H1 (cell line): ENCODE data around the gene OGFOD2. TPM values are rescaled to one million over a fixed set of nuclear protein-coding genes. Genes with fewer than 3 reads are reported as not detected.

Experiments used
- CTCF ChIA-PET: fragments of 300-600 bp; sonication (Branson Sonifier 250); formaldehyde crosslinking; loops from one replicate; lab custom pipeline; 2021; ENCODE audit not compliant: partially characterized antibody; lab: Charles Lee
- POLR2A ChIA-PET: fragments of 300-600 bp; sonication (Branson Sonifier 250); formaldehyde crosslinking; loops from one replicate; lab custom pipeline; 2021; ENCODE audit warnings: inconsistent platforms; ENCODE audit not compliant: partially characterized antibody; lab: Charles Lee
- DNase-seq, 2 experiments: peaks; one replicate each; pipeline versions ENCODE4 v3.0.0 to v3.0.0-alpha.2; 2010 to 2022; ENCODE audit warnings: low spot score in 2 of 2, low read depth in 1 of 2, mixed read lengths in 1 of 2
- FAIRE-seq: peaks from 2 replicates; lab custom pipeline; 2011; peaks lifted over from hg19 to GRCh38; lab: Jason Lieb, UNC
- H2AFZ ChIP-seq: 2 replicates; pipeline ENCODE4 v1.8.1; 2012; ENCODE audit warnings: low read length, inconsistent platforms
- H2AK5ac ChIP-seq: 2 replicates; pipeline ENCODE4 v1.6.1; 2013; ENCODE audit warnings: low read depth, low read length
- H2BK120ac ChIP-seq: replicated peaks from 2 replicates; pipeline ENCODE3; 2013; ENCODE audit warnings: low read depth, low read length, inconsistent platforms
- H2BK12ac ChIP-seq: 2 replicates; pipeline ENCODE4 v1.6.1; 2013; ENCODE audit warnings: low read depth, low read length
- H2BK15ac ChIP-seq: 2 replicates; pipeline ENCODE4 v1.6.1; 2013; ENCODE audit warnings: low read length
- H2BK20ac ChIP-seq: 2 replicates; pipeline ENCODE4 v1.6.1; 2013; ENCODE audit warnings: low read length
- H2BK5ac ChIP-seq: 2 replicates; pipeline ENCODE4 v1.6.1; 2013; ENCODE audit warnings: low read depth, low read length
- H3K14ac ChIP-seq: 2 replicates; pipeline ENCODE4 v1.6.1; 2013; ENCODE audit warnings: inconsistent platforms; ENCODE audit not compliant: insufficient read length
- H3K18ac ChIP-seq: 2 replicates; pipeline ENCODE4 v1.6.1; 2013; ENCODE audit warnings: low read length; ENCODE audit errors: extremely low read depth
- H3K23ac ChIP-seq: 2 replicates; pipeline ENCODE4 v1.6.1; 2013; ENCODE audit warnings: inconsistent platforms; ENCODE audit not compliant: insufficient read length
- H3K23me2 ChIP-seq: 2 replicates; pipeline ENCODE4 v1.6.1; 2013; ENCODE audit warnings: low read depth, low read length
- H3K27ac ChIP-seq: 2 replicates; pipeline ENCODE4 v1.6.1; 2011; ENCODE audit warnings: low read depth, low read length, inconsistent platforms
- H3K27me3 ChIP-seq, 4 experiments: replicated peaks in 1 of 4; 1 replicate in 1 of 4; 2 replicates in 3 of 4; pipeline versions ENCODE4 v1.6.1 to v1.8.1; 2011 to 2013; ENCODE audit warnings: low read length in 3 of 4, mild to moderate bottlenecking in 3 of 4, inconsistent platforms in 2 of 4, mixed read lengths in 2 of 4, moderate library complexity in 1 of 4; ENCODE audit not compliant: control insufficient read depth in 3 of 4, insufficient read depth in 3 of 4; ENCODE audit errors: extremely low read depth in 1 of 4
- H3K36me3 ChIP-seq, 4 experiments: 2 replicates each; pipeline versions ENCODE4 v1.6.1 to v1.8.1; 2011 to 2013; ENCODE audit warnings: mild to moderate bottlenecking in 4 of 4, low read length in 3 of 4, moderate library complexity in 2 of 4, control low read depth in 1 of 4, inconsistent platforms in 1 of 4; ENCODE audit not compliant: insufficient read depth in 4 of 4, control insufficient read depth in 2 of 4
- H3K4ac ChIP-seq: replicated peaks from 2 replicates; pipeline ENCODE3; 2013; ENCODE audit warnings: low read length, low read depth, mixed read lengths, inconsistent platforms; ENCODE audit not compliant: insufficient read length
- H3K4me1 ChIP-seq, 4 experiments: replicated peaks in 1 of 4; 1 replicate in 1 of 4; 2 replicates in 3 of 4; pipeline versions ENCODE4 v1.6.1 to v1.8.1; 2011 to 2013; ENCODE audit warnings: low read length in 3 of 4, inconsistent platforms in 2 of 4, mixed read lengths in 1 of 4; ENCODE audit not compliant: insufficient read depth in 4 of 4, control insufficient read depth in 3 of 4
- H3K4me2 ChIP-seq, 2 experiments: 2 replicates each; pipeline versions ENCODE4 v1.6.1 to v1.8.1; 2011 to 2013; ENCODE audit warnings: low read depth in 2 of 2, low read length in 2 of 2, control low read depth in 1 of 2, inconsistent platforms in 1 of 2, mild to moderate bottlenecking in 1 of 2; ENCODE audit not compliant: insufficient read depth in 1 of 2
- H3K4me3 ChIP-seq, 4 experiments: fragments of 200-600, 300-600 bp in 1 of 4; sonication (generic), shearing (Covaris generic), sonication (Bioruptor Twin) in 1 of 4; 2 replicates each; pipeline versions ENCODE4 v1.5.1 to v1.8.1; 2011 to 2016; ENCODE audit warnings: low read length in 4 of 4, low read depth in 3 of 4, control low read depth in 2 of 4, inconsistent platforms in 2 of 4, mild to moderate bottlenecking in 2 of 4, mixed read lengths in 1 of 4, moderate library complexity in 1 of 4; ENCODE audit not compliant: insufficient read depth in 2 of 4; ENCODE audit errors: extremely low read depth in 1 of 4
- H3K56ac ChIP-seq: replicated peaks from 2 replicates; pipeline ENCODE3; 2013; ENCODE audit warnings: low read depth, mild to moderate bottlenecking, mixed read lengths, low read length, inconsistent platforms; ENCODE audit not compliant: insufficient read length
- H3K79me1 ChIP-seq: 2 replicates; pipeline ENCODE4 v1.6.1; 2013; ENCODE audit warnings: low read depth, low read length, control low read depth
- H3K79me2 ChIP-seq, 2 experiments: 2 replicates each; pipeline versions ENCODE4 v1.6.1 to v1.8.1; 2012 to 2013; ENCODE audit warnings: low read length in 2 of 2, mild to moderate bottlenecking in 2 of 2, inconsistent platforms in 1 of 2; ENCODE audit not compliant: insufficient read depth in 2 of 2, control insufficient read depth in 1 of 2
- H3K9ac ChIP-seq, 4 experiments: replicated peaks in 1 of 4; 1 replicate in 1 of 4; 2 replicates in 3 of 4; pipeline versions ENCODE4 v1.6.1 to v1.8.1; 2011 to 2013; ENCODE audit warnings: low read depth in 3 of 4, low read length in 3 of 4, control low read depth in 2 of 4, mild to moderate bottlenecking in 2 of 4, moderate library complexity in 2 of 4, inconsistent platforms in 1 of 4; ENCODE audit errors: extremely low read depth in 1 of 4
- H3K9me3 ChIP-seq, 2 experiments: 2 replicates each; pipeline versions ENCODE4 v1.6.1 to v1.8.1; 2012 to 2013; ENCODE audit warnings: mild to moderate bottlenecking in 2 of 2, moderate library complexity in 2 of 2, control low read depth in 1 of 2, inconsistent platforms in 1 of 2, low read depth in 1 of 2, low read length in 1 of 2, mixed read lengths in 1 of 2; ENCODE audit not compliant: insufficient read depth in 2 of 2
- H4K20me1 ChIP-seq, 2 experiments: replicated peaks in 1 of 2; 2 replicates each; pipeline versions ENCODE3 to v1.8.1; 2011 to 2013; ENCODE audit warnings: inconsistent platforms in 2 of 2, low read length in 2 of 2, mild to moderate bottlenecking in 1 of 2; ENCODE audit not compliant: insufficient read depth in 2 of 2, control insufficient read depth in 1 of 2
- H4K5ac ChIP-seq: 2 replicates; pipeline ENCODE4 v1.6.1; 2013; ENCODE audit warnings: low read length, low read depth, mixed read lengths, inconsistent platforms; ENCODE audit not compliant: insufficient read length
- H4K8ac ChIP-seq: 2 replicates; pipeline ENCODE4 v1.8.0; 2013; ENCODE audit warnings: mild to moderate bottlenecking, moderate library complexity, low read length, inconsistent platforms; ENCODE audit not compliant: insufficient read depth; ENCODE audit errors: extremely low read depth
- H4K91ac ChIP-seq: replicated peaks from 2 replicates; pipeline ENCODE3; 2013; ENCODE audit warnings: low read length, mixed read lengths, inconsistent platforms; ENCODE audit not compliant: insufficient read length
- BRCA1 ChIP-seq: IDR thresholded peaks from 2 replicates; pipeline ENCODE4 v1.6.1; 2012; ENCODE audit warnings: low read depth, low read length, improper control_type of control experiment
- CREB1 ChIP-seq: IDR thresholded peaks from 2 replicates; pipeline ENCODE4 v1.6.1; 2012; ENCODE audit warnings: inconsistent platforms
- NANOG ChIP-seq: IDR thresholded peaks from 2 replicates; pipeline ENCODE4 v1.6.1; 2011; ENCODE audit warnings: low read length, low read depth, mild to moderate bottlenecking, inconsistent platforms; ENCODE audit not compliant: insufficient read depth, poor library complexity, severe bottlenecking
- PHF8 ChIP-seq: fragments of 200-600 bp; sonication (generic); conservative IDR thresholded peaks from 2 replicates; pipeline ENCODE4 v1.7.1; 2012; ENCODE audit warnings: low read depth, mild to moderate bottlenecking, inconsistent platforms, low read length, moderate library complexity
- SAP30 ChIP-seq: fragments of 300-600 bp; sonication (generic); IDR thresholded peaks from 2 replicates; pipeline ENCODE4 v1.7.1; 2012; ENCODE audit warnings: low read length, moderate library complexity, mild to moderate bottlenecking, inconsistent platforms; ENCODE audit not compliant: insufficient read depth, insufficient replicate concordance
- WGBS, 2 experiments: shearing (Covaris generic) in 1 of 2; methylation state at CpG; one replicate each; pipeline versions ENCODE4 v1.1.6 to v1.1.7; 2013 to 2015; ENCODE audit warnings: low lambda C conversion rate in 2 of 2, mixed read lengths in 2 of 2, inconsistent platforms in 1 of 2, low coverage in 1 of 2, missing lambda C conversion rate in 1 of 2; ENCODE audit not compliant: insufficient replicate concordance in 2 of 2, insufficient coverage in 1 of 2, insufficient read length in 1 of 2; ENCODE audit errors: extremely low coverage in 1 of 2, missing lambda C conversion rate in 1 of 2; 5-methylcytosine and 5-hydroxymethylcytosine counted together
- polyA plus RNA-seq, 7 experiments: library from polyadenylated mRNA; depleted of rRNA in 3 of 7; stranded (reverse) in 5 of 7; unstranded in 2 of 7; fragments of >200 nt in 5 of 7; fragments of 200-250 nt in 2 of 7; gene quantifications; 1 replicate in 5 of 7; 2 replicates in 1 of 7; 4 replicates in 1 of 7; pipeline versions ENCODE4 v1.2.1 to v1.2.3, GENCODE V29; 2011 to 2013; ENCODE audit warnings: missing spikeins in 2 of 7, mixed read lengths in 2 of 7
- total RNA-seq: library from RNA; stranded (reverse); fragmentation: NEBNext Ultra II Directional; extraction: Animal tissue kit (Norgen Biotek cat#: 25700); gene quantifications from 2 replicates; pipeline ENCODE4 v1.2.1, GENCODE V29; 2021
- TF ChIP-seq, protein P1 (sequence below): IDR thresholded peaks from 2 replicates; pipeline ENCODE4 v1.6.1; 2012; ENCODE audit warnings: inconsistent platforms
- TF ChIP-seq, protein P2 (sequence below): IDR thresholded peaks from 2 replicates; pipeline ENCODE4 v1.6.1; 2011; ENCODE audit warnings: low read depth, mild to moderate bottlenecking, low read length; ENCODE audit not compliant: insufficient read depth
- TF ChIP-seq, protein P3 (sequence below), 3 experiments: IDR thresholded peaks; 1 replicate in 2 of 3; 2 replicates in 1 of 3; pipeline versions ENCODE4 v1.5.1 to v1.6.1; 2011; ENCODE audit warnings: low read length in 3 of 3, mild to moderate bottlenecking in 3 of 3, inconsistent platforms in 2 of 3, low read depth in 1 of 3, moderate library complexity in 1 of 3; ENCODE audit not compliant: insufficient read depth in 1 of 3; ENCODE audit errors: control extremely low read depth in 1 of 3

OGFOD2 gene
- total and polyA plus RNA-seq, 2 of the 8 experiments (the other 6 are each of a cell fraction or from before 2014, with no cell fraction given), result 17.3 to 20.3 TPM

DNA sequence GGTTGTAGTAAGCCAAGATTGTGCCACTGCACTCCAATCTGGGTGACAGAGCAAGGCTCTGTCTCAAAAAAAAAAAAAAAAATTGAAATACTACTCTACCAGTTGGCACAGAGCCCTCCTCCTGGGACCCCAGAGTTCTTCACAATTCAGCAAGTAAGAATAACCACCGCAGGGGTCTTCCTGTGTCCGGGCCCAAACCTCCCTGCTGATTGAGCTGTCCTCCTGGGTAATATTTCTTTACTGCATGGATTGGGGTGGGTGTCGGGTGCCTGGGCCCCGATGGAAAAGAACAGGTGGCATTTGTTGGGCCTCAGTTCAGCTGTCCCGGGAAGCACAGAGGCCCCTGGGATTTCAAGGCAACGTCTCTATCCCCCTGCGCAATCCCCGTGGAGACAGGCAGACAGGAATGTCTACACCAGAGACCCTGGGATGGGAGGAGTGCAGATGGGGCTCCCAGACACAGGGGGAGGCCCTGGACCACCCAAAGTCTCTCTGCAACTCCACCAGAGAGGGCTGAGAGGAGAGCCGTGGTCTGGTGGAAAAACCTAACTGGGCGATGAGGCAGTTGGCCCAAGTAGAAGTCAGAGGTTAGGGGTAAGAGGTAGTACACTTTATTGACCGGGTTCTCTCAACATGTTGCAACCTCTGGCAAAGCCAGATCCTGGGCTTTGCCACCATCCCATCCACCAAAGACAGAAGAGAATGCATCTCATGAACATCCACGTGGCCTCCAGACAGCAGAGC is 46.5 kb upstream of the OGFOD2 start:
- H3K9me3 ChIP-seq, result no peaks in the 10 kb centered on the region
- no peaks in the 10 kb centered on the region for H3K79me1 ChIP-seq
- no peaks in the 10 kb centered on the region; a peak in 1 of 7 replicates for H3K4me1 ChIP-seq
- H3K79me2 ChIP-seq, result no peaks in the 10 kb centered on the region
- WGBS, 2 experiments, result 86% methylated on average over 11 of the region's 12 CpGs; no CpG with 5 or more reads in 1 of the 2 experiments
- H3K14ac ChIP-seq, result no peak overlapping the region
- POLR2A ChIA-PET, result no interaction called here
- H4K8ac ChIP-seq, result 0 out of 2 replicates have a peak overlapping the region, but pooled peaks have one; percentile 35
- H3K4ac ChIP-seq, result no peak overlapping the region
- H3K27me3 ChIP-seq, result no peaks in the 10 kb centered on the region
- no peak overlapping the region for H3K4me2 ChIP-seq
- no peak overlapping the region for H3K23ac ChIP-seq
- H4K20me1 ChIP-seq, result no peaks in the 10 kb centered on the region
- H2BK120ac ChIP-seq, result no peak overlapping the region
- H3K9ac ChIP-seq, result no peak overlapping the region
- FAIRE-seq (no peak), DNase-seq (no peak)
- no peak overlapping the region for H2AFZ ChIP-seq
- no peak overlapping the region for H3K18ac ChIP-seq
- H4K5ac ChIP-seq, result no peak overlapping the region
- H3K36me3 ChIP-seq, result no peaks in the 10 kb centered on the region
- H3K56ac ChIP-seq, result no peak overlapping the region
- H4K91ac ChIP-seq, result no peak overlapping the region
- no peak overlapping the region for H2BK20ac ChIP-seq
- no peak overlapping the region for H2BK5ac ChIP-seq
- no peak overlapping the region for H2AK5ac ChIP-seq
- H3K27ac ChIP-seq, result no peak overlapping the region
- H3K23me2 ChIP-seq, result no peaks in the 10 kb centered on the region
- CTCF ChIA-PET, result interaction anchor here (3.0 kb wide), 1 partner anchor 68 kb away, joined by 7 read pairs; no protein-coding TSS in a partner anchor
- H3K4me3 ChIP-seq, result no peak overlapping the region
- no peak overlapping the region for H2BK12ac ChIP-seq
- no peak overlapping the region for H2BK15ac ChIP-seq
- TF ChIP-seq SAP30 (no peak), CREB1 (no peak), BRCA1 (no peak), NANOG (no peak), PHF8 (no peak)
- TF ChIP-seq, protein P1, sequence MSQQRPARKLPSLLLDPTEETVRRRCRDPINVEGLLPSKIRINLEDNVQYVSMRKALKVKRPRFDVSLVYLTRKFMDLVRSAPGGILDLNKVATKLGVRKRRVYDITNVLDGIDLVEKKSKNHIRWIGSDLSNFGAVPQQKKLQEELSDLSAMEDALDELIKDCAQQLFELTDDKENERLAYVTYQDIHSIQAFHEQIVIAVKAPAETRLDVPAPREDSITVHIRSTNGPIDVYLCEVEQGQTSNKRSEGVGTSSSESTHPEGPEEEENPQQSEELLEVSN, result no peak
- TF ChIP-seq, protein P2, sequence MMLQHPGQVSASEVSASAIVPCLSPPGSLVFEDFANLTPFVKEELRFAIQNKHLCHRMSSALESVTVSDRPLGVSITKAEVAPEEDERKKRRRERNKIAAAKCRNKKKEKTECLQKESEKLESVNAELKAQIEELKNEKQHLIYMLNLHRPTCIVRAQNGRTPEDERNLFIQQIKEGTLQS, result no peak
- TF ChIP-seq, protein P3, sequence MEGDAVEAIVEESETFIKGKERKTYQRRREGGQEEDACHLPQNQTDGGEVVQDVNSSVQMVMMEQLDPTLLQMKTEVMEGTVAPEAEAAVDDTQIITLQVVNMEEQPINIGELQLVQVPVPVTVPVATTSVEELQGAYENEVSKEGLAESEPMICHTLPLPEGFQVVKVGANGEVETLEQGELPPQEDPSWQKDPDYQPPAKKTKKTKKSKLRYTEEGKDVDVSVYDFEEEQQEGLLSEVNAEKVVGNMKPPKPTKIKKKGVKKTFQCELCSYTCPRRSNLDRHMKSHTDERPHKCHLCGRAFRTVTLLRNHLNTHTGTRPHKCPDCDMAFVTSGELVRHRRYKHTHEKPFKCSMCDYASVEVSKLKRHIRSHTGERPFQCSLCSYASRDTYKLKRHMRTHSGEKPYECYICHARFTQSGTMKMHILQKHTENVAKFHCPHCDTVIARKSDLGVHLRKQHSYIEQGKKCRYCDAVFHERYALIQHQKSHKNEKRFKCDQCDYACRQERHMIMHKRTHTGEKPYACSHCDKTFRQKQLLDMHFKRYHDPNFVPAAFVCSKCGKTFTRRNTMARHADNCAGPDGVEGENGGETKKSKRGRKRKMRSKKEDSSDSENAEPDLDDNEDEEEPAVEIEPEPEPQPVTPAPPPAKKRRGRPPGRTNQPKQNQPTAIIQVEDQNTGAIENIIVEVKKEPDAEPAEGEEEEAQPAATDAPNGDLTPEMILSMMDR (IDR thresholded peaks at IDR 0.05; ENCODE audit: control extremely low read depth in 1 of 3, insufficient read depth in 1 of 3, low read depth in 1 of 3, low read length in 3 of 3), result no peak
